MM.1S (cell line): ENCODE results near the gene KCNQ1.

Source experiments
- DNase-seq: peaks from one replicate; pipeline ENCODE4 v3.0.0-alpha.2; 2015
- H2AFZ ChIP-seq: fragments of 300-600 bp; sonication (generic); 2 replicates; pipeline ENCODE4 v1.6.0; 2016; ENCODE audit warnings: antibody characterized with exemption, low read length
- H3F3A ChIP-seq: fragments of 300-600 bp; sonication (generic); 2 replicates; pipeline ENCODE4 v1.6.1; 2016; ENCODE audit warnings: mild to moderate bottlenecking, antibody characterized with exemption, low read length, moderate library complexity, mixed read lengths; ENCODE audit not compliant: insufficient read depth
- H3K27ac ChIP-seq: fragments of 300-600 bp; sonication (generic); 2 replicates; pipeline ENCODE4 v1.5.1; 2016; ENCODE audit warnings: mild to moderate bottlenecking, low read length
- H3K27me3 ChIP-seq: fragments of 300-600 bp; sonication (generic); replicated peaks from 2 replicates; pipeline ENCODE4 v1.6.0; 2016; ENCODE audit warnings: low read length; ENCODE audit not compliant: insufficient read depth
- H3K36me3 ChIP-seq: fragments of 300-600 bp; sonication (generic); replicated peaks from 2 replicates; pipeline ENCODE4 v1.6.1; 2016; ENCODE audit warnings: mild to moderate bottlenecking, low read length, mixed read lengths; ENCODE audit not compliant: insufficient read depth
- H3K4me1 ChIP-seq: fragments of 300-600 bp; sonication (generic); 2 replicates; pipeline ENCODE4 v1.6.1; 2016; ENCODE audit warnings: low read length, mixed read lengths
- H3K4me2 ChIP-seq: fragments of 300-600 bp; sonication (generic); 2 replicates; pipeline ENCODE4 v1.6.0; 2016; ENCODE audit warnings: low read depth, low read length
- H3K4me3 ChIP-seq: fragments of 300-600 bp; sonication (generic); 2 replicates; pipeline ENCODE4 v1.5.1; 2016; ENCODE audit warnings: low read length, mixed read lengths
- H3K79me2 ChIP-seq: fragments of 300-600 bp; sonication (generic); 2 replicates; pipeline ENCODE4 v1.6.1; 2016; ENCODE audit warnings: mixed run types, low read length, mixed read lengths
- H3K9ac ChIP-seq: fragments of 300-600 bp; sonication (generic); 2 replicates; pipeline ENCODE4 v1.6.1; 2016; ENCODE audit warnings: low read length, mixed read lengths
- H3K9me2 ChIP-seq: fragments of 300-600 bp; sonication (generic); replicated peaks from 2 replicates; pipeline ENCODE4 v1.6.1; 2016; ENCODE audit warnings: mild to moderate bottlenecking, low read length, mixed read lengths; ENCODE audit not compliant: insufficient read depth
- H3K9me3 ChIP-seq: fragments of 300-600 bp; sonication (generic); replicated peaks from 2 replicates; pipeline ENCODE4 v1.6.1; 2016; ENCODE audit warnings: mild to moderate bottlenecking, low read length, mixed read lengths; ENCODE audit not compliant: insufficient read depth
- H4K20me1 ChIP-seq: fragments of 300-600 bp; sonication (generic); 2 replicates; pipeline ENCODE4 v1.6.1; 2016; ENCODE audit warnings: mild to moderate bottlenecking, low read length, moderate library complexity, mixed read lengths; ENCODE audit not compliant: insufficient read depth
- CTCF ChIP-seq: fragments of 300-600 bp; sonication (generic); IDR thresholded peaks from 2 replicates; pipeline ENCODE4 v1.5.1; 2016; ENCODE audit warnings: antibody characterized with exemption, low read length, mixed read lengths
- EZH2 ChIP-seq: fragments of 300-600 bp; sonication (generic); optimal IDR thresholded peaks from 2 replicates; pipeline ENCODE3; 2017; ENCODE audit warnings: low read depth, mild to moderate bottlenecking, antibody characterized with exemption, low read length, mixed read lengths
- EZH2phosphoT487 ChIP-seq: fragments of 300-600 bp; sonication (generic); IDR thresholded peaks from 2 replicates; pipeline ENCODE4 v1.6.1; 2018; ENCODE audit warnings: antibody characterized with exemption, low read length

The KCNQ1 gene

DNA sequence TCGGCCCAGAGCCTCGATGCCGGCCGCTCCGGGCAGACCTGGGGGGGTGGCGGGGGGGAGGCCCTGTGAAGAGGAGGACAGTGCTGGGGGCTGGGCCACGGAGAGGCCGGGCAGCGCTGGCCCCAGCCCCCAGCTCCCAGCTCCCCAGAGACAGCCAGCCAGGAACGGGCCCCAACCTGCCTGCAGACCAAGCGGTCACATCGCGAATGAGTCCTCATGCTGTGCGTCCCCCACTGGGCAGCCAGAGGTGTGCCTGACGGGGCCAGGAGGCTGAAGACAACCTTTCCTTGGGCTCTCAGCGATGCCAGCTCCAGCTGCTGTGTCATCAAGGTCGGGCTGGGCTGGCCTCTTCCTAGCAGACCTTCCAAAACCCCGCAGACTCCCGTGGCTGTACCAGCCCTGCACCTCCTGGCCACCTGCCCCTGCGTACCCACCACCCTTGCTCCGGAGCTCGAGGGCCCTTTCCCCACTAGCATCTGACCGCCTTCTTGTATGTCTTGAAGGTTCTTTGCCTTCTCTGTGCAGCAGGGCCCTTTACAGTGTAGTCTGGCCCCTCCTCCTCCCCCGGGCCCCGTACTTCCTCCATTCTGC lies 352.4 kb downstream of the KCNQ1 start:
- Histone ChIP-seq H3K9me2 (no peaks in the 10 kb centered on the region), H3K9me3 (no peaks in the 10 kb centered on the region), H3K27ac (no peak overlapping the region), H4K20me1 (no peaks in the 10 kb centered on the region), H3K79me2 (no peaks in the 10 kb centered on the region), H3K4me3 (no peak overlapping the region), H3K9ac (no peak overlapping the region), H3K4me2 (no peak overlapping the region), H3F3A (no peaks in the 10 kb centered on the region), H3K4me1 (no peaks in the 10 kb centered on the region), H3K27me3 (no peaks in the 10 kb centered on the region), H3K36me3 (no peaks in the 10 kb centered on the region), H2AFZ (no peak overlapping the region)
- DNase-seq = no peak
- TF ChIP-seq CTCF (no peak), EZH2phosphoT487 (no peak), EZH2 (no peak)

DNA sequence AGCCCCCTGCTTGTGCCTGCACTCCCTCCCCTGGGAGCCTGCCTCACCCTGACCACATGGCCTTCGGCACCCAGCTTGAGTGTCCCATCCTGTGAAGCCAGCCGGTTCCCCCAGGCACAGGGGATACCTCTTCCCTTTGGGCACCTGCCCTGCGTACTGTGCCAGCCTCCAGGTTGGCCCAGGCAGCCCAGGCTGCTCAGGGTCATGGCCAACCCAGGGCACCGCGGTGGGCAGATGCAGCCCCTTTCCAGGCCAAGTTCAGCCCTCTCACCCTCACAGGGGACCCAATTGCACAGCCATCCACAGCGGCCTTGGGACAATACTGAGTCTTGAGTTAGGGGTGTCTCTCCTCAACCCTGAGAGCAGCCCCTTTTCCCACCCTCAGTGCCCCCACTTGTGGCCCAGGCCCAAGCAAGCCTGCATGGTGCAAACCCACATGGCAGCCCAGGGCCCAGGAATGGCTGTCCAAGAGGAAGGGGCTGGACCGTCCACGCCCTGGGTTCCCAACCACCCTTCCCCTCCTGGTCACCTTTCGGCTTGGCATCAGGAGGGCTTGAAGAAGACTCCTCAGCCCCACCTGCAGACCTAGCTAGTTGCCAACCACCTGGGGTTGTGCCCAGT lies 353.0 kb downstream of the KCNQ1 start:
- TF ChIP-seq EZH2 (no peak), EZH2phosphoT487 (no peak), CTCF (no peak)
- no peaks in the 10 kb centered on the region for H3K79me2 ChIP-seq
- H3K9me3 ChIP-seq = no peaks in the 10 kb centered on the region
- H3K9me2 ChIP-seq = no peaks in the 10 kb centered on the region
- H3K36me3 ChIP-seq = no peaks in the 10 kb centered on the region
- H2AFZ ChIP-seq = no peak overlapping the region
- no peak for DNase-seq
- H3K27ac ChIP-seq = no peak overlapping the region
- no peaks in the 10 kb centered on the region for H3K4me1 ChIP-seq
- H3K4me3 ChIP-seq = no peak overlapping the region
- H3K27me3 ChIP-seq = no peaks in the 10 kb centered on the region
- no peaks in the 10 kb centered on the region for H3F3A ChIP-seq
- H3K4me2 ChIP-seq = no peak overlapping the region
- no peak overlapping the region for H3K9ac ChIP-seq
- no peaks in the 10 kb centered on the region for H4K20me1 ChIP-seq

- H3K36me3 ChIP-seq = no peaks in the 10 kb centered on the region
- no peaks in the 10 kb centered on the region for H3K4me1 ChIP-seq
Observed at GRCh38 chr11:2798951-2799761, 354.3 kb downstream of the KCNQ1 start.

More at GRCh38 chr11:2798951-2799761, 354.3 kb downstream of the KCNQ1 start:
- Histone ChIP-seq H3K4me3 (no peak overlapping the region), H3K79me2 (no peaks in the 10 kb centered on the region), H2AFZ (no peak overlapping the region), H3K4me2 (no peak overlapping the region), H3K27ac (no peak overlapping the region), H3K27me3 (no peaks in the 10 kb centered on the region), H4K20me1 (no peaks in the 10 kb centered on the region), H3K9me3 (no peaks in the 10 kb centered on the region), H3K9me2 (no peaks in the 10 kb centered on the region), H3K9ac (no peak overlapping the region), H3F3A (no peaks in the 10 kb centered on the region)
- TF ChIP-seq CTCF (no peak), EZH2phosphoT487 (no peak), EZH2 (no peak)
- no peak for DNase-seq
